GM19035 (cell line): ENCODE measurements around the gene ZNF705A.
A peak's percentile ranks its signal among the peaks of the same experiment; 100 is the strongest.
"Not testable (repeated sequence)": the region's sequence is repeated elsewhere in the genome, so short reads cannot be mapped to it uniquely, and the experiment has no call there.

Experiments used
- ATAC-seq: cut with Tn5 transposase; IDR thresholded peaks from one replicate; pipeline ENCODE4 v1.9.1; 2021; ENCODE audit not compliant: unreplicated experiment

Gene ZNF705A

DNA sequence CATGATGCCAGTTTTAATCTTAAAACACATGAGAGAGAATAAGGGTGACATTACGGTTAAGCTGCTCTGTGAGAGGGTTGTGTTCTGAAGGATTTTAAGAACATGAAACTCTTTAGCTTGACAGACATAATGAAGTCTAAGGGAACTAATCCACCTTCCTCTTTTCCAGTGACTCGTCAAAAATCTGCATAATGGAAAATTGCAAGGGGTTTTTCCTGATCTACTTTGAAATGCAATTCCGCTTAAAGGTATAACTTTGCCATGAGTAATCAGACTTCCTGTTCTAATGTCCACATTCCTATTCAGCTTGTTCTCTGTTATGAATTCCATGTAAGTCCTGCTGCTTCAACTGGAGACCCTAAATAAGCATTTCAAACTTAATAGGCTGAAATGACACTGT is at the start of gene ZNF705A:
Gene ZNF705A (plus strand): TSS at position 171 of the 400 bp plus-strand sequence. CDS start 15,611 bp downstream, outside the sequence.
- no peak for ATAC-seq

DNA sequence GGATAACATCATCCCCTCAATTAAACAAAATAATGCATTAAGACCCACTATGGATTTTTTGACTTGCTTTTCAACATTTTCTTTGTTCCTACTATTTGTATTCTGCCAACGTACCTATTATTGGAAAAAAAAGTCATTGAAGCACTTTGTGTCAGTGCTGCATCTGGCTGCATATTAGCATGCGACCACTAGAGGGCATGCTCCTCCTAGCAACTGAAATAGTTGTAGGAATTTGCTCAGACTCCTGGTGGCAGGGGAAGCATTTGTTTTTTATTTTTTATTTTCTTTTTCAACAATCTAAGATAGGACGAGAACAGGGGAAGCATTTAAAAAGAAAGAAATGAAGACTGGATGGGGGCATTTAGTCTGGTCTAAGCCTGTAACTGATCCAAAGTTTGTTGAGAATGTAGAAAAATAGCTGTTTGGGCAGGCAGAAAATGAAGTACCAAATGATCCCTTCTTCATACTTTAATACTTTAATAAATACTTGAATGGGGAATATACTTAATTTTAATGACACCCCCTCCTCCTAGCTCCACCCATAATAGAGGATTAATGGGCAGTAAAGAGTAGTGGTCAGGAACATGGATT is 47.9 kb upstream of the ZNF705A start:
- peak; percentile 59 for ATAC-seq

DNA sequence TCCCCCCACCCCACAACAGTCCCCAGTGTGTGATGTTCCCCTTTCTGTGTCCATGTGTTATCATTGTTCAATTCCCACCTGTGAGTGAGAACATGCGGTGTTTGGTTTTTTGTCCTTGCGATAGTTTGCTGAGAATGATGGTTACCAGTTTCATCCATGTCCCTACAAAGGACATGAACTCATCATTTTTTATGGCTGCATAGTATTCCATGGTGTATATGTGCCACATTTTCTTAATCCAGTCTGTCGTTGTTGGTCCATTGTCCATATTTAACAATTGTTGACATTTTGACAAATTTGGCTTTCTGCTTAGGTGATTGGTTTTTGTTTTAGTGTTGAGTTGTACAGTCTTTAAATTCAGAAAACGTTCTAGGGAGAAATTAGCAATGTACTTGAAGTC is 43.7 kb upstream of the ZNF705A start:
- not testable (repeated sequence) for ATAC-seq

DNA sequence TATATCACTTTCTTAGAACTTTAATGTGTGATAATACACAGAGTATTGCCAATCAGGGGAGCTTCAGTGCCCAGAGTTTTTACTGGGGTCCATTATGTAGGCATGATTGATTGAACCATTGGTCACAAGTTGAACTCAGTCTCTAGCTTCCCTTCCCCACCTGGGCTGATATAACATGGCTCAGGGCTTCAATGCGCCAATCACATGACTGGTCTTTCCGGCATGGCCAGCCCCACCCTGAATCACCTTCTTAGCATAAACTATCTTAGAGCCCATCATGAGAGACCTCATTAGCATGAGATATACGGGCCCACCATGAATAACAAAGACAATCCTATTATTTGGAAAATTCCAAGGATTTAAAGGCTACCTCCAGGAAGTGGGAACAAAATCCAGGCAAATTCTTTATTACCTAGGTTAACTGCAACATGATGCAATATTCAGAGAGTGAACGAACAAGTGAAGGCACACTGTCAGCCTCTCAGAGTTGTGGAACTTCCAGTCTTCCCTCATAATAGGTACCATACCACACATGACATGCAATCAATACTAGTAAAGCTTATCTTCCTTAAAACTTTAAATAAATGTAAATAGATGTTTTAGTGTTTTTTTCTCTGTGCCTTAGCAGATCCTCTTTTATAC is 36.6 kb upstream of the ZNF705A start:
- ATAC-seq = no peak

- no peak for ATAC-seq
Observed at GRCh38 chr12:8123124-8123912, 33.5 kb upstream of the ZNF705A start, which contains the start of gene CLEC4A. TSS of gene CLEC4A (plus strand) at chr12:8123617. CDS start at chr12:8123879, 262 bp downstream.

DNA sequence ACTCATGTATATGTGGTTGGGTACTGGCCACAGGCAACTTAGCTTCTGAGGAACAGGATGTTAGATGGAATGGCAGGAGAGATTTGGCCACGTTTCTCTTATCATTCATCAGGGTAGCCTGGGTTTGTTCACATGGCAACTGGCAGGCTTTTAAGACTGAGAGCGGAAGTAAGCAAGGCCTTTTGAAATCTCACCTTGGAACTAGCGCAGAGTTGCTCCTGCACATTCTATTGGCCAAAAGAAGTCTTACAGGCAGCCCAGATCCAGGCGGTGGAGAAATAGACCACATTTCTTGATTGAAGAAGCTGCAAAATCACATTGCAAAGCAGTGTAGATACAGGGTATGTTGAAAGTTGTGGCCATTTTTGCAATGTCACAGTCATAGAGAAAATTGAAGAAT is 29.7 kb upstream of the ZNF705A start:
- no peak for ATAC-seq

DNA sequence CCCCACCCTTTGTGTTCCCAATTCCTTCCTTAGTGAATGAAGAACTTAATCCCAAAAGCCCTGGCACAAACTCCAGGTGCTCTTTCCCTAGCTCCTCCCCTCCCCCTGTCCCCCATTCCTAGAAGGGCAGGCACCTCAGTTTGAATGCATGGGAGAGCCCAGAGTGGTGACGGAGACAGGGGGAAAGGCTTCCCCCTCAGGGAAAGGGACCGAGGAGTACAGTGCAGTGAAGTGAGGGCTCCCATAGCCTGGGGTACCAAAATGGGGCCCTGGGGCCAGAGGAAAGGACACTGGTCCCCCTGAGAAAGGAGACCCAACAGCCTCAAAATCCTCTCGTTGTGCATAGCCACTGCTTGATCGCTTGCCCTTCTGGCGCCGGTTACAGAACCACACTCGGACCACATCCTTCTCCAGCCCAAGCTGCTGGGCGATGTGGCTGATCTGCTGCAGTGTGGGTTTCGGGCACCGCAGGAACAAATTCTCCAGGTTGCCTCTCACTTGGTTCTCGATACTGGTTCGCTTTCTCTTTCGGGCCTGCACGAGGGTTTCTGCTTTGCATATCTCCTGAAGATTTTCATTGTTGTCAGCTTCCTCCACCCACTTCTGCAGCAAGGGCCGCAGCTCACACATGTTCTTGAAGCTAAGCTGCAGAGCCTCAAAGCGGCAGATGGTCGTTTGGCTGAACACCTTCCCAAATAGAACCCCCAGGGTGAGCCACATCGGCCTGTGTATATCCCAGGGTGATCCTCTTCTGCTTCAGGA is 23.0 kb upstream of the ZNF705A start:
- not testable (repeated sequence) for ATAC-seq

GRCh38 chr12:8134398-8134930 is 22.4 kb upstream of the ZNF705A start:
- not testable (repeated sequence) for ATAC-seq

DNA sequence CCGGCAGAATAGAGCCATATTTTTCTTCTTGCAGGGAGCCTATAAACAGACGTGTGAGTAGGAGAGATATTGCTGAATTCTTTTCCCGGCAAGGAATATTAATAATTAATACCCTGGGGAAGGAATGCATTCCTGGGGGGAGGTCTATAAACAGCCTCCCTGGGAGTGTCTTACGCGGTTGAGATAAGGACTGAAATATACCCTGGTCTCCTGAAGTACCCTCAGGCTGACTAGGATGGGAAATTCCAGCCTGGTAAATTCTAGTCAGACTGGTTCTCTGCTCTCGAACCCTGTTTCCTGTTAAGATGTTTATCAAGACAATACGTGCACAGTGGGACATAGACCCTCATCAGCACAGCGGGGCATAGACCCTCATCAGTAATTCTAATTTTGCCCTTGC is 15.2 kb upstream of the ZNF705A start:
- not testable (repeated sequence) for ATAC-seq

DNA sequence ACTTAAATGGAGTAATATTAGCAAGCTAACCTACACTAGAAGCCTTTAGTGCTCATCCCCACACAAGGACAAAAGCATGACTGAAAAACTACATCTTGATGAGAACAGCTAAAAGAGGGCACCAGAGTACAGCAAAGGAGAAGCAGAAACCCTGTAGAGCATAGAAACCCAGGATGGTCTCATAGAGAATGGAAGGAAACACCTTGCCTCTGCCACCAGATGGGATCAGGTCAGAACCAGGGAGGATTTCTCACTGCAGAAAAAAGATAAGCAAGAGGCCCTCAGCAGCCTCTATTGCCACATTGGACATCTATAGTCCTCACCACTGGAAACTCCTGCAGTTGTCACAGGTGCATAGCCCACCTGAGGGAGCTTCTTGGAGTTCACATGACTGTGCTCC is 13.6 kb upstream of the ZNF705A start:
- ATAC-seq = no peak

DNA sequence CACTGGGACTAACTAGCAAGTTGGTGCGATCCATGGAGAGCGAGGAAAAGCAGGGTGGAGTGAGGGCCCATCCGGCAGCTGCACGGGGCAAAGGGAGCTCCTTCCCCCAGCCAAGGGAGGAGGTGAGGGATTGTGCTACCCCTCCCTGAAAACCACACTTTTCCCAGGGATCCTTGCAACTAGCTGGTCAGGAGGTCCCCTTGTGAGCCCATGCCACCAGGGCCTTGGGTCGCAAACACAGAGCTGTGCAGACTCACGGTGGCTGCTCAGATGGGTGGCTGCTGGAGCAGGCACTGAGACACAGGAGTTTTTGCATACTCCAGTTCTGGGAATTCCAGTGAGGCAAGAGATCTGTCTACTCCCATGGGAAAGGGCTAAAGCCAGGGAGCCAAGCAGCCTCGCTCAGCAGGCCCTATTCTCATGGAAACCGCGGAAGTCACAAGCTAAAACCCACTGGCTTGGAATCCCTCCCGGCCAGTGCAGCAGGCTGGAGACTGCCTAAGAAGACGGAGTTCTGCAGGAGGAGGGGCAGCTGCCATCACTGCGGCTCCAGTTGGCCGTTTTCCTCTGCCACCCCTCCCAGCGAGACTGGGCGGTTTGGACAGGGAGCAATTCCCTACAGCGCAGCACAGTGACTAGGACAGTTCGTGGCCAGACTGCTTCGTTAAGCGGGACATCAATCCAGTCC is 10.9 kb upstream of the ZNF705A start:
- no peak for ATAC-seq

- no peak for ATAC-seq
Observed at GRCh38 chr12:8146442-8146771, 10.4 kb upstream of the ZNF705A start.

DNA sequence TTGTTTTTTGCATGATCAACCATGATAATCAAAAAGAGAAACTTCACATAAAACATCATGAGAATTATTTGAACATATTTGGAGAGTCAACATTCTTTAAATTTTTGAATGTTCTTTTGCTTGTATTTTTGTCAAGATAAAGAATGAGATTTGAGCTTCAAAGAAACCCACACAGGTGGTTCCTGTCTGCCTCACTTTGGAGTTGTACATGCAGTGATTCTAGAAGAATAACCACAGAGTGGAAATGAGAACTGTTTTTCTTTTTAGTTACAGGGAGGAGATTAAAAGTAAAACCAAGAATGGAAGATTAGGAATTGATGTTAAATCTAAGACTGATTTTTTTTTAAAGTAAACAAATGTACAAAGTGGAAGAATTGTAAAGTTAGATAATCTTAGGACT is 2.3 kb upstream of the ZNF705A start:
- ATAC-seq = no peak

DNA sequence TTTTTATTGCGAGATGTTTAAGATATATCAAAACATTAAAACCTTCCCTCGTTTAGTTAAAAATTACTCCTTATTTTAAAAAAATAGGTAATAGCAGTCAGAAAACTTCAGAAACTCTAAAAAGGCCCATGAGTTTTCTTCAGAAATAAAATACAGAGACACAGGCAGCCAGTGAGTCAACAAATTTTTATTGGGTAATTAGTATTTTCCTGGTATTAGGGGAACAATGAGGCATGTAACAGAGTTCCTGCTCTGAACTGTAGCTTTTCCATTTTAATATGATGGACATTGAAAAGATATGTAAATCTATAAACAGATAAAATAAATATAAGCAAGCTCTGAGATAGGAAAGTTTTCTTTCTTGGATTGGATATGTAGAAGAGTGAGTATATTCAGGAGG is 399 bp upstream of the ZNF705A start:
- ATAC-seq = no peak

GRCh38 chr12:8157484-8158198 is 826 bp downstream of the ZNF705A start:
- no peak for ATAC-seq

DNA sequence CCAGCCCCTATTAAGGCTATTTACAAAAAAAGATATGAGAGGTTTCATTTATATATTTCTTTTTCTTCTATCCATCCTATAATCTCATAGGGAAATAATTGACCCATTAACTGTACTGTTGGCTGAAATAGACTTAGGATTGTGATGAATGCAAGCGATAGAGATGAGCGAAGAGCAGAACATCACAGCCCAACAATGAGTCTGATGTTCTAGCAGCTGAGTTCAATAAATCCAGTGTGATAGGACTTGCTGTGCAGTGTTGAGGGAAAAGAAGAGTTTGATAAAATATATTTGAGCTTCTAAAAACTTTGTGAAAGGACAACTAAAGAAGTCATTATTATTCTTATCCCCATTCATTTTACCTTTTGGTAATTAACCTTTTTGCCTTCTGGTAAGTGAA is 16.1 kb downstream of the ZNF705A start:
- ATAC-seq = not testable (repeated sequence)

GRCh38 chr12:8179989-8180585 is 23.3 kb downstream of the ZNF705A start:
- ATAC-seq = not testable (repeated sequence)

DNA sequence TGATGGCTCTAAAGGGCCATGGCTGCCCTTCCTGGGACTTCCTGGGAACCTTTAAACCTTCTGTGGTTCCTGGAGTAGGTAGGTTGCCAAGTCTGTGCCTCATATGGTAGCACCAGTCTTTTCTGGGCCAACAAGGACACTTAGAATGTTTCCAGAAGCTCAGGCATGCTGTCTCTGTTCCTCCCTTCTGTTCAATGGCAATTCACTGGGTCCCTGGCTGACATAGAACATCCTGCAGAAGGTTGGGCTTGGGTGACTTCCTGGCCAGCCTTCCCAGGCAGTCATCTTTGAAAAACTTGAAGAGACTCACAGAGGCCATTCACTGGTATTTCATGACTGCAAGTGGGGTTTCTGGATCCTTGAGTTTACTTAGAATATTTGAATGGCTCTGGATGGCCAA is 24.5 kb downstream of the ZNF705A start:
- not testable (repeated sequence) for ATAC-seq

DNA sequence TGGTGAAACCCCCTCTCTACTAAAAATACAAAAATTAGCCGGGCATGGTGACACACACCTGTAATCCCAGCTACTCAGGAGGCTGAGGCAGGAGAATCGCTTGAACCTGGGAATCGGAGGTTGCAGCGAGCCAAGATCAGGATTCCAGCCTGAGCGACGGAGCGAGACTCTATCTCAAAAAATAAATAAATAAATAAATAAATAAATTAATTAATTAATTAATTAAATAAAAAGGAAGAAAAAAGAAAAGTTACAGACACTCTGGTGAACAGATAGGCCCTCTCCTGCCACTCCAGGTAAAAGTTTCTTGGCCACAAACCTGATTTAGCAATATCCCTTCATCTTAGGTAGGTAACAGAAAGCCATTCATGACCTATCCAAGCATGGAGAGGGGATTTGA is 26.1 kb downstream of the ZNF705A start:
- not testable (repeated sequence) for ATAC-seq
